Transverse colon (tissue), 4 donors: ENCODE data around the gene NES. TPM values are rescaled to one million over a fixed set of nuclear protein-coding genes. Genes with fewer than 3 reads are reported as not detected.

Source experiments
- DNase-seq: peaks from one replicate; pipeline ENCODE4 v3.0.0-alpha.2; 2019
- H3K27ac ChIP-seq, 4 donors: fragments of 200-600 bp; sonication (generic); 2 replicates each; pipeline ENCODE4 v1.5.1; 2016 to 2018; ENCODE audit warnings: inconsistent platforms in 4 of 4
- H3K27me3 ChIP-seq: fragments of 200-600 bp; sonication (generic); 2 replicates; pipeline ENCODE4 v1.5.1; 2017; ENCODE audit warnings: inconsistent platforms
- H3K36me3 ChIP-seq, 4 donors: fragments of 200-600 bp; sonication (generic); 2 replicates each; pipeline ENCODE4 v1.5.1; 2017 to 2019; ENCODE audit warnings: inconsistent platforms in 4 of 4
- H3K4me1 ChIP-seq, 4 donors: fragments of 200-600 bp; sonication (generic); 2 replicates each; pipeline ENCODE4 v1.5.1; 2017 to 2020; ENCODE audit warnings: inconsistent platforms in 4 of 4
- H3K4me3 ChIP-seq, 4 donors: fragments of 200-600 bp; sonication (generic); 1 replicate in 1 of 4; 2 replicates in 3 of 4; pipeline versions ENCODE4 v1.5.1 to v1.6.1; 2017 to 2019; ENCODE audit warnings: inconsistent platforms in 4 of 4
- H3K9me3 ChIP-seq, 2 donors: fragments of 200-600 bp; sonication (generic); 2 replicates each; pipeline ENCODE4 v1.5.1; 2017 to 2019; ENCODE audit warnings: inconsistent platforms in 2 of 2
- EP300 ChIP-seq: sonication (generic); formaldehyde crosslinking; IDR thresholded peaks from one replicate; pipeline ENCODE4 v1.6.1; 2017; ENCODE audit warnings: antibody characterized with exemption, low read depth
- POLR2A ChIP-seq: fragments of 450-650 bp; IDR thresholded peaks from one replicate; pipeline ENCODE4 v1.6.1; 2016; ENCODE audit warnings: antibody characterized with exemption, mild to moderate bottlenecking, moderate library complexity
- POLR2AphosphoS5 ChIP-seq, 3 donors: sonication (generic); formaldehyde crosslinking; IDR thresholded peaks; one replicate each; pipeline ENCODE4 v1.6.1; 2016; ENCODE audit warnings: antibody characterized with exemption in 3 of 3
- WGBS, 2 donors: methylation state at CpG; one replicate each; pipeline ENCODE4 v1.1.5; 2018; ENCODE audit warnings: low coverage in 1 of 2; 5-methylcytosine and 5-hydroxymethylcytosine counted together
- in situ Hi-C, 4 donors: fragments of 200-750 bp; cut with MboI; loops; one replicate each; pipeline versions ENCODE4 v1.15.0 to v1.15.1; 2017; ENCODE audit warnings: low sequenced_read_pairs in 3 of 4, low pct_ligation_motif_present in 1 of 4, low pct_unique_long_range_greater_than_20kb in 1 of 4
- intact Hi-C: fragments of 100-400 bp; cut with DNase I; formaldehyde crosslinking; loops from one replicate; pipeline ENCODE4 v1.15.1; 2023; ENCODE audit warnings: low total_unique reads
- total RNA-seq, 4 donors: library from RNA; depleted of rRNA; stranded (reverse); fragments of >200 nt; gene quantifications; one replicate each; pipeline ENCODE4 v1.1.0, GENCODE V29; 2016
- TF ChIP-seq, protein P1 (sequence below), 5 experiments: fragments of 200-600 bp in 3 of 5; fragments of 450-650 bp in 2 of 5; sonication (generic) in 3 of 5; IDR thresholded peaks; 1 replicate in 2 of 5; 2 replicates in 3 of 5; pipeline ENCODE4 v1.5.1; 2016 to 2017; ENCODE audit warnings: antibody characterized with exemption in 5 of 5, inconsistent platforms in 3 of 5, mild to moderate bottlenecking in 2 of 5, moderate library complexity in 1 of 5

NES gene
- total RNA-seq, 4 donors from 2014 or later: 3.3 to 15.5 (median 5.5) TPM

- in situ Hi-C loops (no loop called here), intact Hi-C loops (no loop called here)
- TF ChIP-seq EP300 (no peak), POLR2A (no peak), POLR2AphosphoS5 (IDR thresholded peaks at IDR 0.05) (no peak)
- TF ChIP-seq, protein P1, sequence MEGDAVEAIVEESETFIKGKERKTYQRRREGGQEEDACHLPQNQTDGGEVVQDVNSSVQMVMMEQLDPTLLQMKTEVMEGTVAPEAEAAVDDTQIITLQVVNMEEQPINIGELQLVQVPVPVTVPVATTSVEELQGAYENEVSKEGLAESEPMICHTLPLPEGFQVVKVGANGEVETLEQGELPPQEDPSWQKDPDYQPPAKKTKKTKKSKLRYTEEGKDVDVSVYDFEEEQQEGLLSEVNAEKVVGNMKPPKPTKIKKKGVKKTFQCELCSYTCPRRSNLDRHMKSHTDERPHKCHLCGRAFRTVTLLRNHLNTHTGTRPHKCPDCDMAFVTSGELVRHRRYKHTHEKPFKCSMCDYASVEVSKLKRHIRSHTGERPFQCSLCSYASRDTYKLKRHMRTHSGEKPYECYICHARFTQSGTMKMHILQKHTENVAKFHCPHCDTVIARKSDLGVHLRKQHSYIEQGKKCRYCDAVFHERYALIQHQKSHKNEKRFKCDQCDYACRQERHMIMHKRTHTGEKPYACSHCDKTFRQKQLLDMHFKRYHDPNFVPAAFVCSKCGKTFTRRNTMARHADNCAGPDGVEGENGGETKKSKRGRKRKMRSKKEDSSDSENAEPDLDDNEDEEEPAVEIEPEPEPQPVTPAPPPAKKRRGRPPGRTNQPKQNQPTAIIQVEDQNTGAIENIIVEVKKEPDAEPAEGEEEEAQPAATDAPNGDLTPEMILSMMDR (IDR thresholded peaks at IDR 0.05): no peak
These were observed 33.1 kb downstream of the NES start for GRCh38 chr1:156644146-156644545.

DNA sequence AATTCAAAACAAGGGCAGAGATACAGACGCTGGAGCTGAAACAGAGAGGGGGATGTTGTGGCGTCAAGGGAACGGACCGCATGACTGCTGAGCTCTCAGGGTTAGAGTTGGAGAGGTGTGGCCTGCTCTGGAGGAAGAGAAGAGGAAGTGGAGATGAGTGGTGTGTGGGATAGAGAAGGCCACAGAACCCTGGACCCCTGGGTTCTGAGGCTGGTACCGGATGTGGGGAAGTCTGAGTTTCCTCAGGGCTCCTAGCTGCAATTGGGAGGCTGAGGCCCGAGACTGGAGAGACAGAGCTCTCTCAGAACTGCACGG, 33.5 kb downstream of the NES start:
- Histone ChIP-seq H3K4me1 (peaks cover 5 to 12% (median 10%) of the 10 kb centered on the region in 4 donors), H3K9me3 (no peaks in the 10 kb centered on the region), H3K36me3 (no peaks in the 10 kb centered on the region), H3K27ac (no peak overlapping the region), H3K27me3 (peaks cover 86% of the 10 kb centered on the region), H3K4me3 (no peak overlapping the region)
- no peak for DNase-seq
- WGBS, 2 donors: 63 to 80% methylated on average over 1 to 7 of the region's 7 CpGs
- in situ Hi-C loops: no loop called here
- no peak for TF ChIP-seq POLR2AphosphoS5 (IDR thresholded peaks at IDR 0.05)
- no peak for TF ChIP-seq EP300
- TF ChIP-seq POLR2A: no peak
- TF ChIP-seq, protein P1 (IDR thresholded peaks at IDR 0.05): no peak
- intact Hi-C loops: no loop called here

More at GRCh38 chr1:156644146-156644545, 33.1 kb downstream of the NES start:
- no peaks in the 10 kb centered on the region for H3K9me3 ChIP-seq
- H3K4me1 ChIP-seq: peaks cover 5 to 12% (median 10%) of the 10 kb centered on the region in 4 donors
- H3K27ac ChIP-seq: no peak overlapping the region
- no peaks in the 10 kb centered on the region for H3K36me3 ChIP-seq
- H3K4me3 ChIP-seq: no peak overlapping the region
- peaks cover 85% of the 10 kb centered on the region for H3K27me3 ChIP-seq
- DNase-seq: no peak
- WGBS, 2 donors: 73% methylated on average over 3 of the region's 3 CpGs; no CpG with 5 or more reads in 1 of the 2 donors

GRCh38 chr1:156643049-156643777, 34.0 kb downstream of the NES start:
- intact Hi-C loops: no loop called here
- DNase-seq: no peak
- Histone ChIP-seq H3K4me1 (peaks cover 5 to 12% (median 10%) of the 10 kb centered on the region in 4 donors), H3K27me3 (peaks cover 86% of the 10 kb centered on the region), H3K4me3 (no peak overlapping the region), H3K9me3 (no peaks in the 10 kb centered on the region), H3K36me3 (no peaks in the 10 kb centered on the region), H3K27ac (no peak overlapping the region)
- no peak for TF ChIP-seq EP300
- no peak for TF ChIP-seq POLR2A
- TF ChIP-seq, protein P1 (IDR thresholded peaks at IDR 0.05): no peak
- TF ChIP-seq POLR2AphosphoS5 (IDR thresholded peaks at IDR 0.05): no peak
- WGBS, 2 donors: 65 to 71% methylated on average over 1 to 6 of the region's 7 CpGs
- in situ Hi-C loops: no loop called here

GRCh38 chr1:156642265-156643048, 34.8 kb downstream of the NES start:
- Histone ChIP-seq H3K4me1 (peaks cover 5 to 12% (median 10%) of the 10 kb centered on the region in 4 donors), H3K27ac (no peak overlapping the region), H3K27me3 (peaks cover 89% of the 10 kb centered on the region), H3K4me3 (peak overlapping the region; percentile 1 to 40 (median 16)), H3K36me3 (no peaks in the 10 kb centered on the region), H3K9me3 (no peaks in the 10 kb centered on the region)
- 42 to 86% methylated on average over 1 to 35 of the region's 40 CpGs for WGBS, 2 donors
- no peak for TF ChIP-seq EP300
- no peak for TF ChIP-seq POLR2A
- TF ChIP-seq, protein P1 (IDR thresholded peaks at IDR 0.05): no peak
- no peak for TF ChIP-seq POLR2AphosphoS5 (IDR thresholded peaks at IDR 0.05)
- intact Hi-C loops (no loop called here), in situ Hi-C loops (no loop called here)
- DNase-seq: no peak
